ENCODE data around the gene APOA5.
A peak's percentile ranks its signal among the peaks of the same experiment; 100 is the strongest.

APOA5 gene

DNA sequence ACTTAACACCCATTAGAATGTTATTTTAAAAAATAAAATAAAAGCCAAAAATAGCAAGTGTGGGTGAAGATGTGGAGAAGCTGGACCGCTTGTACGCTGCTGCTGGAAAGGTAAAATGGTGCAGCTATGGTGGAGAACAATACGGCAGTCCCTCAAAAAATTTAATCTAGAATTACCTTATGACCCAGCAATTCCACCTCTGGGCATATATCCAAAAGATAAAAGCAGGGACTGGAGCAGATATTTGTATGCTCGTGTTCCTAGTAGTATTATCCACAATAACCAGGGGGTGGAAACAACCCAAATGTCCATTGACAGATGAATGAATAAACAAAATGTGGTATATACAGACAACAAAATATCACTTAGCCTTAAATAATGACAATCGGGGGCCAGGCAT lies 6.1 kb upstream of the APOA5 start:
- no peak for DNase-seq (ENCODE audit: low spot score)

DNA sequence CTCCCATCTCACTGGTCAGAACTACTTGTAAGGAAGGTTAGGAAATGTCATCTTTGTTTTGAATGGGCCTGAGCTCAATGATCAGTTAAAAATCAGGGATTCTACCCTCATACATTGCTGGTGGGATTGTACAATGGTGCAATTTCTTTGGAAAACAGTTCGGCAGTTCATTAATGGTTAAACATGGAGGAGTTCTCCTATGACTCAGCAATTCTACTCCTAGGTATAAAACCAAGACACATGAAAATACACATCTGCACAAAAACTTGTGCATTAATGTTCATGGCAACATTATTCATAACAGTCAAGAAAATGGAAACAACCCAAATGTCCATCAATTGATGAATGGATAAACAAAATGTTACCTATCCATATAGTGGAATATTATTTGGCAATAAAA lies 4.9 kb upstream of the APOA5 start:
- no peak for DNase-seq (ENCODE audit: low spot score)

DNA sequence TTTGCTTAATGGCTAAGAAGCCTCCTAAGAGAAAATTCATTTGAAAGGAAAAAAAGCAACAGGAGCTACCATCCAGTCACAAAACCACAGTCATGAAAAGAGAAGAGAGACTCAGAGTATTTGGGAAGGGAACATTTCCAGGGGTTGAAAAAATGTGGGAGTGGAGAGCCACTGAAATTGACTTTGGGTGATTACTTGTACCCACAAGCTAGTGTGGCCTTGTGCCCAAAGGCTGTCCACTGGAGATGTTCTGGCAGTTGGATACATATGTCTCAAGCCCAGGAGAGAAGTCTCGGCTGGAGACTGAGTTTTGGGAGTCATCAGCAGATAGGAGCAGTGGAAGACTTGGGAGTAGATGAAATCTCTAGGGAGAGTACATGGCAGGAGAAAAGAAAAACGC lies 3.2 kb upstream of the APOA5 start:
- DNase-seq (ENCODE audit: low spot score): no peak

DNA sequence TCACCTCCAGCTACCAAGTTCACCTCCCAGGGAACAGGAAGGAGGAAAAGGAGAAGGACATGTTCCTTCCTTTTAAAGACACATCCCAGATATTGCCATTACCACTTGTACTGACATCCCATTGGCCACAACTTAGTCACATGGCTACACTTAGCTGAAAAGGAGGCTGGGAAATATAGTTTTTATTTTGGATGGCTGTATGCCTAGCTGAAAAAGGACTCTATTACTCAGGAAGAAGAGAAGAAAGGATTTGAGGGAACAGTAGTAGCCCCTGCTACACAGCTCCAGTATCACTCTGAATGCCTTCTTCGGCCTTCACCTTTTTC lies 2.1 kb upstream of the APOA5 start:
- DNase-seq (ENCODE audit: low spot score): no peak

DNA sequence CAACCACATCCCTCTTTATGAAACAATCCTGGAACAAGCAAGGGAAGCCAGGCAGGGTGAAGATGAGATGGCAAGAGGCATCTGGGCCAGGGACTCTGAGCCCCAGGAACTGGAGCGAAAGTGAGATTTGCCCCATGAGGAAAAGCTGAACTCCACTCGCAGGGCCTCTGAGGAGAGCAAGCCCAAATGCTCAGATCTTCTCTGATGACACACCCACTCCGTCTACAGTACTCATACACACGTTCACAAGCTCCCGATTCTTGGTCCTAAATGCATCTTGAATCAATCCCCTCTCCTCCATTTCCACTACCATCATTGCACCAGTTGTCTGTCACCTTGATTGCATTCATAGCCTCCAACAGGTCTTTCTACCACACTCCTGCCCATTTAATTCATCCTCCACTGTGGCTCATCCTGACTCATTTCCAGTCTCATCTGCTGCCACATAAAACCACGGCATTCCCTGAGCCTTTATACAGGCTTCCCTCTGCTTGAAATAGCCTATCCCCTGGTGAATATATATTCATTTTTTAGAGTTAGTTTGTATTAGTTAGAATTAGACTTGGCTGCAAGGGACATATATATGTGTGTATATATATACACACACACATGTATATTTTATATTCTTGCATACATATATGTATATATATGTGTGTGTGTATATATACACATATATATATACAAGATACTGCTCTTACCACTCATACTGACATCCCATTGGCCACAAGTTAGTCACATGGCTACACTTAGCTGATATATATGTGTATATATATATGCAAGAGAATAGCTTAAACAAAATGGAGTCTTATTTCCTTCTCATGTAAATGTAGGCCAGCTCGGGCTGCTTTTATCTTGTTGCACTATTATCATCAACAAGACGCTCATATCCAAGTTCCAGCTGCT lies 1.4 kb upstream of the APOA5 start:
- no peak for DNase-seq (ENCODE audit: low spot score)

DNA sequence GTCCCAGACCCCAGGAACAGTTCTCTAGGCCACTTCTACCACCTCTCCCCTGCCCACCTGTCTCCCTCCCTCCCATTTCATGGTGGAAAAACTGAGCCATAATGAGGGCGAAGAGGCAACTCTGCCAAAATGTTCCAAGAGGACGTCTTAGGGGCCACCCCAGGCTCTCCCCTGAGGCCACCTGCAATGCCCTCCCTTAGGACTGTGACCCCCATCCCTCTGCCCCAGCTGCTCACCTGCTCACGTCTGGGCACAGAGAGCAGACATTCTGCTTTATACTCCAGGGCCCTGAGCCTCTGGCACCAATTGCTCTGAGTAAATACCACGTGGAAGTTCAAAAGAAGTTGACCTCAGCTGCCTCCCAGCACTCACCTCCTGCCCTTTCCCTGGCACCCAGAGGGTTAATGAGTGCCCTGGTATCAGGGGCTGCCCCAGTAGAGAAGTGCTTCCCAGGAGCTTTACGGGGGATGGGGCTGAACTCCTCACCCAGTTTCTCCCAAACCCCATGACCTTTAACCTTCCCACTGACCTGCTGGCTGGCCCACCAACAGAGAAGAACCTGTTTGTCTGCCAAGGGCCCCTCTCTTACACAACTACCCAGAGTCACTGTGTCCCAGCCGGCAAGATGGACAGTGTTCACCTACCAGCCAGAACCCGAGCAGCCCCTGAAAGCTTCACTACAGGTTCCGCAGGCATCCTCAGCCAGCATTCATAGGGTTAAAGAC lies 627 bp upstream of the APOA5 start:
- DNase-seq (ENCODE audit: low spot score): no peak

DNA sequence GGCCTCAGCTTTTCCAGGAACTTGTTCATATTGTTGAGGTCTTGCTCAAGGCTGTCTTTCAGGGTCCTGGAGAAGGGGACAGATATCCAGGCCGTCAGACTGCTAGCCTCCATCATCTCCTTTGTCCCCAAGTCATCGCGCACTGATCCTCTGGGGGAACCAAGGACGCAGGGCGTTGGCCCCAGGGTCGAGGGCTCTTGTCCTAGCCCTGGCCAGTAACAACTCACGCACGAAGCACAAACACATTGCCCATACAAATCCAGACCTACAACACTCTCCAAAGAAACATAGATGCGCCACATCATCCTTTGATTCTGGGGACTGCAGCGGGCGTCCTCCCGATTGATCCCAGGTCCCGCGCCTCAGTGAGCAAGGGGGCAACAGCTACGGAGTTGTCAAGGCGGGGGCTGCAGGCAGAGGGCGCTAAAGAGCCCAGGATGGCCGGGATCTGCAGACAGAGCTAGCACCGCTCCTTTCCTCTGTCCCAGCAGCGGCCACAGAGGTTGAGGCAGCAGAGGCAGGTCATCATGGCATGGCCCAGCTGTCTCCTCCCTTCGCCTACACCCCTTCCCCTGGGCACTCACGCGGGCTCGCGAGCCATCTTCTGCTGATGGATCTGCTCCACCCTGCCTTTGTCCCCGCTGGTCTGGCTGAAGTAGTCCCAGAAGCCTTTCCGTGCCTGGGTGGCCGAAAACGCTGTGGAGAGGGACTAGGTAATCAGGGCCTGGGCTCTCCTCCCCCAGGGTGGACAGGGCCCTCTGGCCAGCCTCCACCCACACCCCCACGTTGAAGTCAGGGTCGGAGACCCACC lies 472 bp downstream of the APOA5 start:
- peak; percentile 78 for DNase-seq (ENCODE audit: low spot score)

DNA sequence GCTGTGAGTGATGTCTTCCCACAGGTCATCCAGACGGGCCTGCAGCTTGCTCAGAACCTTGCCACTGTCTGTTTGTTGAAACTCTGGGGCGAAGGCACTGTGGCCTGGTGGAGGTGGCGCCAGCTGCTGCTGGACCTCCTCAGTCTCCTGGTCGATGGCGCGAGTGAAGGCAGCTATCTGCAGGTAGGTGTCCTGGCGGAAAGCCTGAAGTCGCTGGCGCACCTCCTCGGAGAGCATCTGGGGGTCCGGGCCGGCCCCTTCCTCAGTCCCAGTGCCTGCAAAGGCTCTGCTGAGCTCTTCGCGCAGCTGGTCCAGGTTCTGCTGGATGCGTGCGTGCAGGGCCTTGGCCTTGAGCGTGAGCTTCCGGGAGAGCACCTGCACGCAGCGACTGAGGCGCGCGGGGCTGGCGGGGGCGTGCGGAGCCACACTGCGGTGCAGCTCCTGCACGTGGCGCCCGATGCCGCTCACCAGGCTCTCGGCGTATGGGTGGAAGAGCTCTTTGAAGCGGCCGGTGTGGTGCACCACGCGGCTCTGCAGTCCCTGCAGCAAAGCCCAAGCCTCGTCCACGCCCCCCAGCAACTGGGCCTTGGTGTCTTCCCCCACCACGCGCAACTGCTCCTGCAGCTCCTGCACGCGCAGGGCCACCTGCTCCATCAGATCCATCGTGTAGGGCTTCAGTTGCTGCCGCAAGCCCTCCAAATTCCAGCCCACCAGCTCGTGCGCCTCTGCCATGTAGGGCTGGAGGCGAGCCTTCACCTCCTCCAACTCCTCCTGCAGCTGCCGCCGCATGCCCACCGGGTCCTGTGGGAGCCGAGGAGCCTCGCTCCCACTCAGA lies 1.3 kb downstream of the APOA5 start:
- no peak for DNase-seq (ENCODE audit: low spot score)

DNA sequence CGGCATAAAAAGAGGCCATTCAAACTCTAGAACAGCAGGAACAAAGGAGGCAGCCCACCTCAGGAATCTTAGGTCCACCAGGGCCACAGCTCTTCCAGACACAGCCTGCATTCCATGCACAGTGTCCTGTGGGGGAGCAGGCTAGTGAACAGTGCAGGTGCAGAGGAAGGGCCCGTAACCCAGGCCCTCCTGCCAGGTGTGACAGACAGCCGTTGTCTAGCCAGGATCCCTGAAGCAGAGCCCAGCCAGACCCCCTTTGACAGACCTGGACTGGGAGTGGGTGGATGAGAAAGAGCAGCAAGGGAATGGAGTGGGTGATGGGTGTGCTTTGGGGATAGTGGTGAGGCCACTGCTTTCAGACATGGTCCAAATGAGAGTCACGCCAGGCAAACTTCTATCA lies 2.7 kb downstream of the APOA5 start:
- no peak for DNase-seq (ENCODE audit: low spot score)

DNA sequence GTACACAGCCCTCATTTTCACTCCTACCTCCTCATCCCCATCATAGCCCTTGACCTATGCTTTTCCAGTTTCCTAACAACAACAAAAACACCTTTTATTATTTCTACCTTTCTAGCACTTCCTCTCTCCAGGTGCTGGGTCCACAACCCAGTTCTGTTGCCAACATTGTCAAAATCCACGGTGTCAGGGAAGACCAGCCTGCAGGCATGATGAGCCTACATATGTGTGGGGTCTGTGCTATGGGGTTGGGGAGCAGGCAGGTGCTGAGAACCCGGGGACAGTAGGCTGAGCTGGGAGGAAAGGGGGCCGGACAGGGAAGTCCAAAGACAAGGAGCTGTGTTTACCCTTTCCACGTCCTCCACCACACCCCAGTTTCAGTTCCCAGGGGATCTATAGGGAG lies 3.1 kb downstream of the APOA5 start:
- no peak for DNase-seq (ENCODE audit: low spot score)

DNA sequence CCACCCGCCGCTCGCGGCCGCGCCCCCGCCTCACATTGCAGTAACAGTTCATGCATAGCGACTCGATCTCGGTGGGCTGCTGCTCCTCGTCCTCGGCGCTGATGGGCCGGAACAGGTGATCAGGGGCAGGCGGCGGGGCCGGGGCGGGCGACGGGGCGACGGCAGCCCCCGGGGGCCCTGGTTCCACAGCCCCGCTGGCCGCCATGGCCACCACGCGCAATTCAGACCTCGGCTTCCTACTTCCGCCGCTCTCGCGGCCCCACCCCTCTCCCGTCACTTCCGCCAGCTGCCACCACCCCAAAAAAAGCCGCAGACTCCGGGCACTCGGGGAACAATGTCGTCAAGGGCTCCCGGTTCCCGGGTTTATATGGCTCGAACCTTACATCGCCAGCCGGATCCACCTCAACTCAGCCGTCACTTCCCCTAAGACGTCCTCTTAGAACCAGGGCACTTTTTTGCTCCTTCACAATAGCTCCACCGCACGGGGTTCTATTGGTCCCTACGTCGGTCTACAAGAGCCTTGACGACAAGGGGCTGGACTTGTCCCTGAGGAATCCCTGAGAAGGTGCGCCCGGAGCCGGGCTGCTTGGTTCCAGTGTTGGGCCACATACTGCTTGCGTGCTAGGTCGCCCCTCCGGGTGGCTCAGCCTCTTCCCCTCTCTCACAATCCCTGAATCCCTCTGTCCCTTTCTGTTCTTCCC lies 3.7 kb downstream of the APOA5 start, which contains the start of gene ZPR1:
Gene ZPR1, minus strand, starts transcription at position 238 of the 701 bp plus-strand sequence. Its CDS starts 33 bp downstream, at position 205.
- DNase-seq (ENCODE audit: low spot score): peak; percentile 81

DNA sequence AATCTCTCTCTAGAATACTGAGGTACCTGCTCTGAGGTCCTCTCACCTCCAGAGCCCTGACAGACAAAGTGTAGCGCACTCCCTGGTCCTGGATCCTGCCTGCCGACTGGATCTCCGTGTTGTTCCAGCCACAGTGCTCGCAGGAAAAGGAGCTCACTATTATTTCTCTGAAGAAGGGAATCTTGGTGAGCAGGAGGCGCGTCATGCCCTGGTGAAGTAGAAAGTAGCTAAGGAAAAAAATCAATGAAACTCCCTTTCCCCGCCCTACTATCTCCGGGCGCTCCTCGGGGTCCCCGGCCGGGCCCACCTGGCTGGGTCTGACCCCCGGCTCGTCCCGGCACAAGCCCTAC lies 4.3 kb downstream of the APOA5 start:
- DNase-seq (ENCODE audit: low spot score): no peak

DNA sequence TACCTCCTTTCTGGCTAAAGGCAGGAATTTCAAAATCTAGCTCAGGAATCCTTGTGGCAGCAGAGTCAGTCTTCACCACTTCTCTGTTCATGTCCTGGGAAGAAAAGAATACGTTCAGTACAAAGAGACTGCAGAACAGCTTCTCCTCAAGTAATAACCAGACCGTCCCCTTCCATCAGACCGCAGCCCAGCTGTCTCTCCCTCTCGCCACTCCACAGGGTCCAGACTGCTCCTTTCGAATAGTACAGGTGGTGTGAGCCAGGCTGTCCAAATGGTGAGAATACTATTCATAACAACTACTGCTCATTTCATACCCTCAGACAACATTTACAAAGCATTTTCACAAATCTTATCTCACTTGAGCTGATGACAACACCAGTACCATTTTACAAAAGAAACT lies 4.7 kb downstream of the APOA5 start:
- no peak for DNase-seq (ENCODE audit: low spot score)

DNA sequence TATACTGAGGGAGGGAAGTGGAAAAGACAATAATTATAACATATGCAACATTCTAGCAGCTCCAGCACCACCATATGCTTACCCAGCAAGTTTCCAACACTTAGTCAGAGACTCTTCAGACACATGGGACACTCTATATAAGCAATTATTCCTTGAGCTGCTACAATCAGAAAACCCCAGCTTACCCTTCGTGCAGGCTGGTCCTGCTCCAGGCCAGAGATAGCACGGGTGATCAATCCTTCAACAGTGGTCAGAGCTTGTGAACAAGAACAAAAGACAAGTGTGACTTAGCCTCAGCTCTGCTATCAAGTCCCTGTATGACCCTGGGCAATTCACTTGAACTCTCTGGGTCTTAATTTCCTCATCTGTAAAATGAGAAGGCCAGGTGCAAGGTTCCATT lies 5.4 kb downstream of the APOA5 start:
- DNase-seq (ENCODE audit: low spot score): no peak

DNA sequence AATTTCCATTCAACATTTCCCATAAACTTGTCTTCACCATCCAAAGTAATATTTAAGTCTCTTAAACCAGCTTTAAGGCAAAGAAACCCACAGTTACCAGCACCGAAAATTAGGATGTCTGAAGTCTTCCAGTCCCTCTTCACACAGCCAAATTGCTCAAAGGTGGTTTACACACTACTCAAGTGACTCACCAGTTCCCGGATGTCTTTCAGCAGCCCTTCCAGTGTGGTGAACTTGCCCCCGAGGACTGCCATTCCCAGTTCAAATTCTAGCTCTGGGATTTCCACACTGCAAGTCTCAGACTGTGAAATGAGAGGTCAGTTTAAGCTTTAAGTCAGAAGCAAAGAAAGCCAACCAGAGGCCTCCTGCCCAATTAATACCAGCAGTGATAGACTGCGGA lies 9.0 kb downstream of the APOA5 start:
- DNase-seq (ENCODE audit: low spot score): peak; percentile 64

DNA sequence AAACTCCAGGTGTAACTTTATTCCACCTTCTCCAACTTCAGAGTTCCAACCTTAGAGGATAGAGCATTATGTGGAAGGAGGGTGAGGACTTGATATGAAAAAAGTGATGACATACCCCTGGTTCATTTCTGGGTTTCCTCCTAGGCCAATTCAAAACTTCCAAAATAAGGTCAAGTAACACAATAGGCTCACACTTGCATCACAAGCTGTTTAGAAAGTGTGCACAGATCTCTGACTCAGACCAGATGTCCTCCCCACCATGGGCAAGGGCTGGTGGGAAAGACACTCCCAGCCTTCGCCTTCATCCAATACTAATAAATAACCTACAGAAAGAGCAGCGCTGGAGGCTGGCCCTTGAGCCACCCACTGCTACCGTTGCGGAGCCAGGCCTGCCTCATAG lies 13.1 kb downstream of the APOA5 start:
- DNase-seq (ENCODE audit: low spot score): no peak

DNA sequence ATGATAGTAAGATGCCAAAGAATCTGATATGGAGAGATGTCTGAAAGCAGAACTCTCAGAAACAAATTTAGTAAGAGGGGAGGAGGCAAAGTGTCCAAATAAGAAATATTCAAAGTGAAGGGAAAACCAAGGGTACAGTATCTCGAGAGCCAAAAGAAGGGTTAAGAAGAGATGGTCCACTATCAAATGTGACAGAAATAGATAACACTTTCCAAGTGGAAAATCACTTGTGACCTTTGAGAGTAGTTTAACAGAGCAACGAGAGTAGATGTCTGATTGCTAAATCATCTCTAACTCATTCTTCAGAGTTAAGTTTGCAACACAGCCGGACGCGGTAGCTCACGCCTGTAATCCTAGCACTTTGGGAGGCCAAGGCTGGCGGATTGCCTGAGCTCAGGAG lies 14.6 kb downstream of the APOA5 start:
- no peak for DNase-seq (ENCODE audit: low spot score)

DNA sequence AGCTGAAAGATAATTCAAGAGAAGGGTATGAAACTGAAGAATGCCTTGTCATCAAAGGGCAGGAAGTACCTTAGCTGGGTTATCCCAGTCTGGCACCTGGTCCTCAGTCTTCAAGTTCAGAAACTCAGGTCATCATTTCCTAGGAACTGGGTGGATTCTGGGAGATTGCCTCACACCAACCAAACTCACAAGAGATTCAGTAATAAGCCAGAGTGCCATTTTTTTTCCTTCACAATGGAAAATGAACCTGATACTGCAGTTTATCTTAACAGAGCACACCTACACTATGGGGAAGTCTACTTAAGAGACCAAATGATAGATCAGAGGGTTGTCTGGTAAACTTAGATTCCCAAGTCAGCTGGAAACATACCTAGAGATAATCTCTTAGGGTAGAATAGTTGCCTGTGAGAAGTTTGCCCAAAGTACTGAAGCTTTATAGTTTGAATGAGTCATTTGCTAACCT lies 15.1 kb downstream of the APOA5 start:
- no peak for DNase-seq (ENCODE audit: low spot score)

DNA sequence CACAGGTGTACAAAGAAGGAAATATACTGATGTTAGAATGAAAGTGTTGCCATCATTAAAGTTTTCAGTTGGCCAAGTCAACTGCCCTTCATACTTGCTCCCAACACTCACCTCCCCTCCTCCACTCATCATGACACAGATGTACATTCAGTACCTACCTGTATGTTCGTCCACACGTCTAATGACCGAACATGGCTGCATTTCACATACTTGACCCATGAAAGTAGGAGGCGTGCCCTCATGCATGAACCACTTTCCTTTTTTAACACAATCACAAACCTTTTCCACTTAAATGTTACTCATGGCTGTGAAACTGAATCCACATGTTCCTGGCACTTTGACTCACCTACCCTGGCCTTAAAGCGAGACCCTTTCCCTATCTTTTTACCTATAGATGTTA lies 15.7 kb downstream of the APOA5 start:
- no peak for DNase-seq (ENCODE audit: low spot score)

DNA sequence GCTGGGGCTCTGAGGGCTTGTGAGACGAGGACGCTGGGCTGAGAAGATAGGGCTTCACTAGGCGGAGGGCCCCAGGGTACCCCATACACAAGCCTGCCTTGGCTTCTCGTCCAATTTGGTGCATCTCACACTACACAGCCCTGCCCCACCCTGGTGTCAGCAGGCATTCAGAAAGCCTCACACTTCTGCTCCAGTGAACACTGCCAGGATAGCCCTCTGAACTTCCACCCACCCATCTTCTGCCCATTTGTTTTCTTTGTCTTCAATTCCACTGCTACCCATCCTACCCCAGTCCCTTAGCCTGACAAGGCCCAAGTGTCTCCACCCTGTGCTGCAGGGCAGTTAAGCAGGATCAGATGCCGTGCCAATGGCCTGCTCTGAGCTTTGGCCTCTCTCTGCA lies 17.0 kb downstream of the APOA5 start:
- no peak for DNase-seq (ENCODE audit: low spot score)

Data from activated CD4-positive, alpha-beta T cell treated with anti-CD3 and anti-CD28 coated beads, Interleukin-2, Interleukin-4, amounts not matched to agents 100 ng/mL and 50 ng/mL, durations not matched to agents 16 hours and 8 hours (primary cell).